Activated CD8-positive, alpha-beta T cell treated with anti-CD3 and anti-CD28 coated beads, Interleukin-2, amount 10 ng/mL, durations not matched to agents 7 days and 5 days (primary cell): Measurements from ENCODE around the gene SHCBP1. TPM values are rescaled to one million over a fixed set of nuclear protein-coding genes. Genes with fewer than 3 reads are reported as not detected.
A peak's percentile ranks its signal among the peaks of the same experiment; 100 is the strongest.

Experiments used
- ATAC-seq: fragments of 150-1000 bp; cut with Tn5 transposase; one replicate; pipeline ENCODE4 v1.10.0; 2021; ENCODE audit warnings: moderate library complexity
- CTCF ChIA-PET: fragments of 350-600 bp; sonication (Branson Sonifier 250); formaldehyde crosslinking; loops from one replicate; lab custom pipeline; 2021; ENCODE audit warnings: antibody characterized with exemption; lab: Charles Lee
- POLR2A ChIA-PET: fragments of 350-600 bp; sonication (Branson Sonifier 250); formaldehyde crosslinking; loops from one replicate; lab custom pipeline; 2021; ENCODE audit warnings: antibody characterized with exemption; lab: Charles Lee
- DNase-seq: peaks from one replicate; pipeline ENCODE4 v3.0.0-alpha.2; 2020
- H3K27ac Mint-ChIP-seq: one replicate; pipeline ENCODE4 v1.8.0; 2021; ENCODE audit warnings: mild to moderate bottlenecking, mixed read lengths
- H3K27me3 Mint-ChIP-seq: one replicate; pipeline ENCODE4 v1.8.0; 2021; ENCODE audit warnings: low read depth, mixed read lengths
- H3K36me3 Mint-ChIP-seq: one replicate; pipeline ENCODE4 v1.8.0; 2021; ENCODE audit warnings: low read depth, mixed read lengths
- H3K4me1 Mint-ChIP-seq: one replicate; pipeline ENCODE4 v1.8.0; 2021; ENCODE audit warnings: low read depth, mixed read lengths
- H3K4me3 Mint-ChIP-seq: one replicate; pipeline ENCODE4 v1.8.0; 2021; ENCODE audit warnings: mild to moderate bottlenecking, mixed read lengths
- H3K9me3 Mint-ChIP-seq: one replicate; pipeline ENCODE4 v1.8.0; 2022; ENCODE audit warnings: mixed read lengths; ENCODE audit not compliant: insufficient read depth
- total RNA-seq, 2 experiments: library from RNA; stranded (reverse); gene quantifications; one replicate each; pipeline ENCODE4 v1.2.3, GENCODE V29; 2021

The SHCBP1 gene
- total RNA-seq, 2 experiments from 2014 or later = 54.7 to 60.2 TPM

DNA sequence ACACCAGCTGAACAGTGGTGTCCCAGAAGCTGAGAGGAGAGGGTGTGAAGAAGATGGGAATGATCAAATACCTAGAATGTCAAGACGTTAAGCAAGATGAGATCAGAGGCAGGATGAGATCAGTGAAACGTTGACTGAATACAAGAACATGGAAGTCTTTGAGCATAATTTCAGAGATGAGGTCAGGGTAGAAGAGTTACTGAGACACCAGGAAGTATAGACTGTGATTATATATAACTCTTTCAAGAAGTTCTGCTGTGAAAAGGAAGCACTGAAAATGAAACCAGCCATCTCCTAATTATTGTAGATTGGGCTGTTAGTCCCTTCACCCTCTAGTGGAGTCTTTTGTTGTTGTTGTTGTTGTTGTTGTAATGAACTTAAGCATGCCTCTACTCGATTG lies 9.1 kb downstream of the SHCBP1 start:
- H3K36me3 Mint-ChIP-seq = peaks cover 43% of the 10 kb centered on the region
- ATAC-seq = no peak
- H3K27me3 Mint-ChIP-seq = no peaks in the 10 kb centered on the region
- ChIA-PET CTCF (no interaction called here), POLR2A (no interaction called here)
- no peak for DNase-seq
- H3K4me3 Mint-ChIP-seq = no peak overlapping the region
- H3K9me3 Mint-ChIP-seq = no peaks in the 10 kb centered on the region
- no peak overlapping the region for H3K27ac Mint-ChIP-seq
- H3K4me1 Mint-ChIP-seq = no peaks in the 10 kb centered on the region

GRCh38 chr16:46607529-46607928 lies 13.7 kb downstream of the SHCBP1 start:
- ATAC-seq = no peak
- POLR2A ChIA-PET = no interaction called here
- peaks cover 47% of the 10 kb centered on the region for H3K36me3 Mint-ChIP-seq

DNA sequence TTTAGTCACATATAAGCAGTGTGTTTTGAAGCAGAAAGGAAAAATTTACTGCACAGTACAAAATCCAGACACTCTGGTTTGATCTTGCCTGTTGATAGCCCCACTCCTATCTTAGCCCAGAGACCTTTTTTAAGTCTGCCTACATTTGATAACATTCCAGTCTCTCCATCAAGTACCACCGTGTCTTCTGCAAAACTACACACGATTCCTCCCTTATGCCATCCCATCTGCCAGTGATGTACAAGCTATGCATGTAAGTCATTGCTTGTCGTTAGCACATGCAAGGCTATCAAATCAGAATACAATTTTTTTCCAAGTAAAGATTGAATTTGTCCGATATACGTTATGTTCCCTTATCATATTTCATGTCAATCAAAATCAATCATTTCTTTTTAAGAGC lies 14.9 kb downstream of the SHCBP1 start:
- H3K4me3 Mint-ChIP-seq = no peak overlapping the region
- ChIA-PET POLR2A (interaction anchor here (1.0 to 1.3 kb wide), 2 partner anchors 10 to 16 kb away, joined by 3 to 4 read pairs; no protein-coding TSS in a partner anchor), CTCF (interaction anchor here (0.9 to 2.8 kb wide), 6 partner anchors 7 to 53 kb away, joined by 3 to 11 read pairs (median 6); no protein-coding TSS in a partner anchor)
- H3K4me1 Mint-ChIP-seq = no peaks in the 10 kb centered on the region
- H3K9me3 Mint-ChIP-seq = no peaks in the 10 kb centered on the region
- DNase-seq = no peak
- H3K27ac Mint-ChIP-seq = no peak overlapping the region
- H3K36me3 Mint-ChIP-seq = peaks cover 57% of the 10 kb centered on the region
- no peaks in the 10 kb centered on the region for H3K27me3 Mint-ChIP-seq
- ATAC-seq = no peak

More at GRCh38 chr16:46607529-46607928, 13.7 kb downstream of the SHCBP1 start:
- Mint-ChIP-seq H3K27me3 (no peaks in the 10 kb centered on the region), H3K4me1 (no peaks in the 10 kb centered on the region), H3K4me3 (no peak overlapping the region), H3K27ac (no peak overlapping the region), H3K9me3 (no peaks in the 10 kb centered on the region)
- DNase-seq = no peak
- CTCF ChIA-PET = interaction anchor here (0.8 to 2.8 kb wide), 8 partner anchors 9 to 54 kb away, joined by 3 to 11 read pairs (median 4); no protein-coding TSS in a partner anchor

GRCh38 chr16:46591257-46591656 lies 29.9 kb downstream of the SHCBP1 start:
- no peaks in the 10 kb centered on the region for H3K27me3 Mint-ChIP-seq
- DNase-seq (no peak), ATAC-seq (no peak)
- H3K4me3 Mint-ChIP-seq = no peak overlapping the region
- H3K9me3 Mint-ChIP-seq = peaks cover 13% of the 10 kb centered on the region
- CTCF ChIA-PET = no interaction called here
- no peak overlapping the region for H3K27ac Mint-ChIP-seq
- POLR2A ChIA-PET = no interaction called here
- peaks cover 2% of the 10 kb centered on the region for H3K4me1 Mint-ChIP-seq
- peaks cover 85% of the 10 kb centered on the region for H3K36me3 Mint-ChIP-seq

GRCh38 chr16:46586011-46586577 lies 35.1 kb downstream of the SHCBP1 start:
- ChIA-PET CTCF (interaction anchor here (0.9 to 1.2 kb wide), 2 partner anchors 88 to 323 kb away, joined by 3 read pairs; no protein-coding TSS in a partner anchor), POLR2A (no interaction called here)
- Mint-ChIP-seq H3K9me3 (peaks cover 19% of the 10 kb centered on the region), H3K27ac (no peak overlapping the region), H3K36me3 (peaks cover 93% of the 10 kb centered on the region), H3K4me3 (no peak overlapping the region), H3K4me1 (peaks cover 5% of the 10 kb centered on the region), H3K27me3 (no peaks in the 10 kb centered on the region)
- no peak for ATAC-seq
- no peak for DNase-seq

GRCh38 chr16:46583036-46583435 lies 38.1 kb downstream of the SHCBP1 start:
- ATAC-seq = no peak
- Mint-ChIP-seq H3K9me3 (peaks cover 19% of the 10 kb centered on the region), H3K27me3 (no peaks in the 10 kb centered on the region), H3K36me3 (peaks cover 75% of the 10 kb centered on the region), H3K27ac (peak overlapping the region; percentile 31), H3K4me1 (peaks cover 5% of the 10 kb centered on the region), H3K4me3 (no peak overlapping the region)
- ChIA-PET POLR2A (no interaction called here), CTCF (interaction anchor here (1.8 kb wide), 1 partner anchor 24 kb away, joined by 7 read pairs; no protein-coding TSS in a partner anchor)
- no peak for DNase-seq

DNA sequence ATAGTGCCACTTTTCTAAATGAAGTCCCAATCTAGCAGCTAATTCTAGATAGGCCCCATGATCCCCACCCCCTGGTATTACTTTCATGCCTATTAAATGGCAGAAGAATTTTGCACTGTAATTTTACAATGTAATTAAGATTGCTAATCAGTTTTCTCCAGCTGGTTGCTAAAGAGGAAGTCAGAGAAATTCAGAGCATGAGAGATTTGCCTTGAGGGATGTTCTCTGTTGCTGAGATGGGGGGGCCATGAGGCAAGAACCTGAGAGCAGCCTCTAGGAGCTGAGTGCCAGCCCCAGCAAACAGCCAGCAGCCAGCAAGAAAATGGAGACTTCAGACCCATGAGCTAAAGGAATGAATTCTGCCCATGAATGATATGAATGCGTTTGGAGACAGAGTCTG lies 38.9 kb downstream of the SHCBP1 start:
- H3K9me3 Mint-ChIP-seq = peaks cover 17% of the 10 kb centered on the region
- H3K27ac Mint-ChIP-seq = peak overlapping the region; percentile 2
- ChIA-PET POLR2A (no interaction called here), CTCF (interaction anchor here (1.8 kb wide), 1 partner anchor 25 kb away, joined by 7 read pairs; no protein-coding TSS in a partner anchor)
- no peaks in the 10 kb centered on the region for H3K27me3 Mint-ChIP-seq
- H3K4me3 Mint-ChIP-seq = no peak overlapping the region
- DNase-seq (no peak), ATAC-seq (no peak)
- H3K36me3 Mint-ChIP-seq = peaks cover 68% of the 10 kb centered on the region
- H3K4me1 Mint-ChIP-seq = peaks cover 5% of the 10 kb centered on the region

- H3K27ac Mint-ChIP-seq = no peak overlapping the region
- ATAC-seq (no peak), DNase-seq (no peak)
- CTCF ChIA-PET = no interaction called here
- H3K36me3 Mint-ChIP-seq = peaks cover 32% of the 10 kb centered on the region
- H3K4me3 Mint-ChIP-seq = no peak overlapping the region
- H3K4me1 Mint-ChIP-seq = peaks cover 2% of the 10 kb centered on the region
- POLR2A ChIA-PET = no interaction called here
- H3K9me3 Mint-ChIP-seq = no peaks in the 10 kb centered on the region
- H3K27me3 Mint-ChIP-seq = no peaks in the 10 kb centered on the region
Observed at GRCh38 chr16:46577988-46578579, 43.1 kb downstream of the SHCBP1 start.

DNA sequence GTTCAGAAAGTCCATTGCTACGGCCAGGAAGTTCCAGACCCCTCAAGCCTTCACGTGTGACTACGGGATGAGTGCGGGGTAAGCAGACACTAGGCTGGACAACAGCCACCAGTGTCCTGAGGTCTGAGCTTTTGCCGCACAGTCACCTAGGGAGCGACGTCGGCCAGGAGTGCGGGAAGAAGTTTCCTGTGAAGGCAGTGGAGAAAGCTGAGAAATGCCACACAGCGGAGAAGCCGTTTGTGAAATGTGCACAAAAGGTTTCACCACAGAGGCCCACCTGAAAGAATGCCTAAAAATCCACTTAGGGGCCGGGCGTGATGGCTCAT lies 47.4 kb downstream of the SHCBP1 start:
- Mint-ChIP-seq H3K4me1 (peaks cover 3% of the 10 kb centered on the region), H3K27ac (no peak overlapping the region), H3K27me3 (no peaks in the 10 kb centered on the region), H3K4me3 (no peak overlapping the region), H3K36me3 (peaks cover 6% of the 10 kb centered on the region), H3K9me3 (no peaks in the 10 kb centered on the region)
- ChIA-PET POLR2A (no interaction called here), CTCF (no interaction called here)
- DNase-seq = no peak
- ATAC-seq = no peak

DNA sequence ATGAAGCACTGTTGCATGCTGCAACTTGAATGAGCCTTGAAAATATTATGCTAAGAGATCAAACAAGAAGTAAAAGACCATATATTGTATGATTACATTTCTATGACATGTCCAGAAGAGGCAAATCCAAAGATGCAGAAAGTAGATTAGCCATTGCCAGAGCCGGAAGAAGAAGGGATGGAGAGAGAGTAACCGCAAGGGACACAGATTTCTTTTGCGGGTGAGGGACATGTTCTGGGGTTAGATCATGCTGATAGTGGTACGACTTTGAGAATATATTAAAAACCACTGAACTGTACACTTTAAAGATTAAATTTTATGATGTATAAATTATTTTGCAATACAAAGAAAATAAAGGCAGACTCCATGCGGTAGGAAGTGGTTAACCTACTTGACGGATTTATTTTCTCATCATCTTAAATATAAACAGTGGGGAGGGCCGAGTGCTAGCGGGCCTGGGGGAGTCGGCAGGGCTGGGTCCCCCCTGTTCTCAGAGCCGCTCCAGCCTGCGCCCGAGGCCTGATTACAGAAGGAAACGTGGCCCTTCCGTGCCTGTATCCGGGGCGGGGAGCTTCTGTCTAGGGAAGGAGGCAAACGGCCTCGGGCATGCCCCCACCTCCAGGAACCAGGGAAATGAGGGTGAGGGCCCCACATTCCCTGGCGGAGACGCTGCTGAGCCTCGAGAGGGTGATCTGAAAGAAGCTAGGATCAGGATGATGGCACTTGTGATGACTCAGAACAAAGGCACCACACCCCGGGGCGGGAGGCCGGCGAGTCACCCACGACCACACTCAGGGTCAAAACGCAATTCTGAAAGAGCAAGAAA lies 48.0 kb downstream of the SHCBP1 start:
- POLR2A ChIA-PET = no interaction called here
- peaks cover 3% of the 10 kb centered on the region for H3K4me1 Mint-ChIP-seq
- no peak for ATAC-seq
- H3K9me3 Mint-ChIP-seq = no peaks in the 10 kb centered on the region
- DNase-seq = no peak
- peaks cover 4% of the 10 kb centered on the region for H3K36me3 Mint-ChIP-seq
- no peak overlapping the region for H3K4me3 Mint-ChIP-seq
- CTCF ChIA-PET = interaction anchor here (0.7 kb wide), 1 partner anchor 18 kb away, joined by 3 read pairs; no protein-coding TSS in a partner anchor
- peak overlapping the region; percentile 57 for H3K27ac Mint-ChIP-seq
- H3K27me3 Mint-ChIP-seq = no peaks in the 10 kb centered on the region

- Mint-ChIP-seq H3K27me3 (peaks cover 2% of the 10 kb centered on the region), H3K36me3 (no peaks in the 10 kb centered on the region), H3K9me3 (no peaks in the 10 kb centered on the region), H3K4me1 (peaks cover 3% of the 10 kb centered on the region), H3K4me3 (no peak overlapping the region), H3K27ac (no peak overlapping the region)
- ChIA-PET CTCF (no interaction called here), POLR2A (no interaction called here)
- no peak for ATAC-seq
- no peak for DNase-seq
Observed at GRCh38 chr16:46569231-46569735, 51.9 kb downstream of the SHCBP1 start.
